Stimulated activated CD8-positive, alpha-beta memory T cell treated with anti-CD3 and anti-CD28 coated beads, Interleukin-15, amount 100 ng/mL, for 4 hours (primary cell): ENCODE results near the gene MEIKIN.
"Not testable (repeated sequence)": the region's sequence is repeated elsewhere in the genome, so short reads cannot be mapped to it uniquely, and the experiment has no call there.

Experiments used
- DNase-seq, 2 donors: peaks; one replicate each; pipeline ENCODE4 v3.0.0-alpha.2; 2020; ENCODE audit warnings: low read depth in 2 of 2

Gene MEIKIN

DNA sequence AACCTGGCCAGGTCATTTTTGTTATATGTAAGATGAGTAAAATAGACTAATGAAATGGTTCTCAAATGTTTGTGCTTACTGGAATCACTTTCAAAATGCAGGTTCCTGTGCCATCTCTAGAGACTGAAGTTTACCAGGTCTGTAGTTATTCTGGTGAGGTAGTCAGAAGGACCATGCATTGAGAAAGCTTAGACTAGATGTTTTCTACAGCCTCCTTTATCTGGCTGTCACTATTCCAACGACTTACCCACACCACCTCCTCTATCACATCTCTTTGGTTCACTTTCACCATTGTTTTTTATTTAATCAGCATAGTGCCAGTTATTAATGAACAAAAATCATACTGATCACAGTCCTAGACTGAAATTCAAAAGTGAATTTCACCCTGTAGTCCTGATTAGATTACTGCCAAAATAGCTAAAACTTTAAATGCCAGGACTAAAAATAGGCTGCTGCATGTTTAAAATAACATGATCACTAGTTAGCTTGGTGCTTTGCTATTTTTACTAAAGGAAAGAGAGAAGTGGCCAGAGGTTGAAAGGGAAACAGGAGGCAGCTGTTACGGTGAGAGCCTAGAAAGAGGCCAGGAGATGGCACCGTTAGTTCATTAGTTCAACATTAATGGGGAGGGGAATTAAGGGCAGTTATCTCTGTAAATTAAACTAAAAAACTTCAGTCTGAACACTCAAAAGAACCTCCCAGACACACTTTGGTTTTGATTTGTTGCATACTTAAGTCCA lies 134.8 kb downstream of the MEIKIN start:
- no peak for DNase-seq

DNA sequence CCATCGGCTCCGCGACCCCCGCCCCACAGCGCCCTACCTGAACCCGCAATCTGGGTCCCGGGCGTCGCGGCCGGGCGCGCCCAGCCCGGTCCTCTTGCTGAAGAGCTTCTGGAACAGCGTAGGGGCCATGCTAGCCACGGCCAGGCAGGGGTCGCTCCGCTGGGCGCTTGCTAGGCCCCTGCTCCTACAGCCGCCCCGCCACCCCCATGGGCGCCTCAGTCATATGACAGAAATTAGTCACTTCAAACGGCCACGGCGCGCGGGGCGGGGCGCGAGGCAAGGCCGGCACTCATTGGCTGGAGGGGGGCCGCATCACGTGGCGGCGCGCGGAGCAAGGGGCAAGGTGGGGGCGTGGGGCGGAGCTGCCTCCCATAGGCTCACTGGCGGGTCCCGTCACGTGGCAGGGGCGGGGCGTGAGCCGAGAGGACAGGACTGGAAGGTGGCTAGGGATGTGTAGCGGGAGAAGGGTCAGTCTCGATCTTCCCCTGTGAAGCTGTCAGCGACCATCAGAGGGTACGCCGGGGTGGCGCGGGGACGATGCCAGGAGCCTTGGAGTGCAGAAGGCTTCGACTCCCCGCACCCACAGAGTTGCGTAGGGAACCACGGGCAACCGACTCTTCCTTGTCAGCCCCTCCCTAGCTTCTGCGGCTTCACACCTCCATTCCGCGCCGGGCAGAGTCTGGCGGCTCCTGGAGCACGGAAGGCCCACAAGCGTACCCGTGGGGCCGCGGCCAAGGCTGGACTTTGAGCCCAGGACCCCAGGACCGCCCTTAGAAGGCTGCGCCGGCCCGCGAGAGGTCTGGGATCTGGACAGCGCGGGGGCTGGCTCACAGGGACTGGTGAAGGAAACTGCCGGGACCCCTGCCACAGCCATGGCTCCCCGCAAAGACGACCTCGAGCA lies 148.4 kb downstream of the MEIKIN start, which contains the start of gene FNIP1:
Gene FNIP1 (minus strand): TSS at position 225 of the 901 bp plus-strand sequence. CDS start 96 bp downstream, at position 129.
- peak; percentile 96 to 99 for DNase-seq

DNA sequence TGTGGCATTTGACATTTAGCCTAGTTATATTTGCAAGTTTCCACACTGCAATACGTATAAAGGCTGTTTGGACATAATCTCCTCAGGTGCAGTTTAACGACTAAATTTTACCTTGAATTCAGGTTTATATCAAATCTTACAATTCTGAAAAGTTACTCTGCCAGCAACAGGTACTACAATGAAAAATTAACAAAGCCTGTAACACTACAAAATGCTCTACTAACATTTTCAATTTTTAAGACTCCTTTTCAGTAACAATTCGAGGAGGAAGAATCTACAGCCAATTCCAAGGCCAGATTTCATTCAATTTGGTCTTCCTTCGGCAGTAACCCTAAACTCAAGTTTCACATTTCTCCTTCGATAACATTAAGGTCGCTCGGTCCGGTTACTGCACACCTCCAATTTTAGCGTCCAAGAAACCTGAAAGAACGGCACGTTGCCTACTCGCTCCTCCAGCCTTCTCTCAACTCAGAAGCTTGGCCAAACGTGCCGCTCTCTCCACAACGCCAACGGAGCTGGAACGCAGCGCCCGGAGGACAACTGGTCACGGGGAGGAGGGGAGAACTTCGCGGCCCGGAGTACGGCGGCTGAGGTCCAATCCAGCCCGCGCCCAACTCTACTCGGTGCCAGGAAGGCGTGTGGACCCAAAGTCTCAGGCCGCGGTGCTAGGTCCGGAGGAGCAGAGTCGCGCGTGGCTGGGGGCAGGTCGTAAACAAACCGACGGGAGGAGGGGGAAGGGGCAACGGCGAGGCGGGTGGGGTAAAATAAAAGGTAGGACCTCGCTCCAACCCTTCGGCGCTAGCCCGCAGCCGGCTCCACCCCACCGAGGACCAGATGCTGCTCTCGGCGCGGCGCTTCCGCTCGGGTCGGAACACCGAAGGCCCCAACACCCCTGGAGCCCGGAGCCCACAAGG lies 149.3 kb downstream of the MEIKIN start:
- peak in 1 of 2 donors; percentile 1 for DNase-seq

DNA sequence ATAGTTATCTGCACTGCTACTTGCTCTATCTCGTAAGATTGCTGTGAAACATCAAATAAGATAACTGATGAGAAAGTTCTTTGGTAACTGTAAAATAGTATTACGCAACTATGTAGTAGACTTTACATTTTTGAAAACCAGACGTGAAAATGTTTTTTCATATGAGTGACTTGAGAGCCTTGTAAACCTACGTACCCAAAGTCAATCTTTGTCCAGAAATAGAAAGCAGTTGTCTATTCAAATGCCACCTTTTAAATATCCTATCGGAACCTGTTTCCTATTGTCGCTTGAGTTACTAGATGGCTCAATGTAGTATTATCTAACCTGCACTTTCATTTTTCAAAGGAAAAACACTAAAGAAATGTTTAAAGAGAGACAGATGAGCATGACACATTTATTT lies 150.2 kb downstream of the MEIKIN start:
- no peak for DNase-seq

DNA sequence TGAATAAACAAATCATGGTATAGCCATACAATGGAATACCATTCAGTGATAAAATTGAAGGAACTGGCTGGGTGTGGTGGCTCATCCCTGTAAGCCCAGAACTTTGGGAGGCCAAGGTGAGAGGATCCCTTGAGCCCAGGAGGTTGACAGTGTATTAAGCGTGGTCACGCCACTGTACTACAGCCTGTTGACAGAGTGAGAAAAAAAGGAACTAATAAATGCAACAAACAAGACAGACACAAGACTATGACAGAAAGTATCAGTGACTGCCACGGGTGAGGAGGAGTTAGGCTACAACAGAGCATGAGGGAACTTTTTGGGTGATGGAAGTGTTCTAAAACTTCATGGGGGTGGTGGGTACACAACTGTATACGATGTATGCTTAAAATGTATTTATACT lies 150.9 kb downstream of the MEIKIN start:
- no peak for DNase-seq

DNA sequence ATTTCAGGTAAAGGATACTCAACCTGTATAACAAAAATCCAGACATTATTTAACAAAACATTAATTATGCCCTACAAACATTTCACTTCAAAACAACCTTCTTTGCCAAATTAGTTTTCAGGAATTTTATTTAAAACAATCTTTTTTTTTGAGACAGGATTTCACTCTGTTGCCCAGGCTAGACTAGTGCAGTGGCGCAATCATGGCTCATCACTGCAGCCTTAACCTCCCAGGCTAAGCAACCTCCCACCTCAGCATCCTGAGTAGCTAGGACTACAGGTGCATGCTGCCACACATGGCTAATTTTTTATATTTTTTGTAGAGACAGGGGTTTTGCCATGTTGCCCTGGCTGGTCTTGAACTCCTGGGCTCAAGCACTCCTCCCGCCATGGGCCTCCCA lies 152.6 kb downstream of the MEIKIN start:
- no peak for DNase-seq

DNA sequence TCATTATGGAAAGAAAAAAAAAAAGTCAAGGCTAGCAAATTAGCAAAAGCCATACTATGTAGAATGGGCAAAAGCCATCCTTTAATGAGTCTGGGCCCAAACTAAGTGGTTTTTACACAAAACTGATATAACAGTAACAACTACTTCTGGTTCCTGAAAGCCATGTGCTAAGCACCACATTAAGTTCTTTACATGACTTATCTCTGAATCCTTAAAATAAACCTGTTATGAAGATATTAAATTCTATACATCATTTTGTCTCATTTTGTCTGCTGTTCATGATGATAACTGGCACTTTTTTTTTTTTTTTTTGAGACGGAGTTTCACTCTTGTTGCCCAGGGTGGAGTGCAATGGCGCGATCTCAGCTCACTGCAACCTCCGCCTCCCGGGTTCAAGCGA lies 153.6 kb downstream of the MEIKIN start:
- no peak for DNase-seq

DNA sequence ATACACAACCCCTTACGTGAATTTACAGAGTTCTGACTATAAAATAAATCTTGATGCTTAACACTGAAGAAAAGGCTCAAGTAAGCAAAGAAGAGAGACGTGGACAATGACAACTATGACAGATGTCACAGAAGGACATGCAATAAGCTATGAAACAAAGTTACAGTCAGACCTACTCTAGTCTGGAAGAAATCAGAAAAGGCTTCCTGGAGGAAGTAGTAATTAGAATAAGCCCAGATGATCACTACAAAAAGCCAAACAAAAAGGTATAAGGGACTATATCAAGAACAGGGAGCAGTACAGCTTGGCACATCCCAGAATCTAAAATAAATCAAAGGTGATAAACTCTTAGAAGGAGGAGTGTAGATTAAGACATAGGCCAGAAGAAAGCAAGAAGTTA lies 154.9 kb downstream of the MEIKIN start:
- no peak for DNase-seq

DNA sequence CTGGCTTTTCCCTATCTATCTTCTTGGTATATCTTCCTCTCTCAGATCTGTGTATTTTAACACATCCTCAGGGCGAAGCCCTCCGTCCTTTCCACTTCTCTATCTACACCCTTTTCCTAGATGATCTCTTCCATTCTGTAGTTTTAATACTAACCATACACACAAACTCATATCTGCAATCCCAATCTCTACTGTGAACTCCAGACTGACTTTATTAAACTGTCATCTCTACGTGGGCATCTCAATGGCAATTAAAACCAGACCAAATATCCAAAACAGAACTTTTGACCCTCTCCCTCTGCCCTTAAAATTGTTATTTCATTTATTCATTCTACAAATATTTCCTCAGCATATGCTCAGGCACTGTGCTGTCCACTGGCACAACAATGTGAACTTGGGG lies 155.7 kb downstream of the MEIKIN start:
- DNase-seq: no peak

DNA sequence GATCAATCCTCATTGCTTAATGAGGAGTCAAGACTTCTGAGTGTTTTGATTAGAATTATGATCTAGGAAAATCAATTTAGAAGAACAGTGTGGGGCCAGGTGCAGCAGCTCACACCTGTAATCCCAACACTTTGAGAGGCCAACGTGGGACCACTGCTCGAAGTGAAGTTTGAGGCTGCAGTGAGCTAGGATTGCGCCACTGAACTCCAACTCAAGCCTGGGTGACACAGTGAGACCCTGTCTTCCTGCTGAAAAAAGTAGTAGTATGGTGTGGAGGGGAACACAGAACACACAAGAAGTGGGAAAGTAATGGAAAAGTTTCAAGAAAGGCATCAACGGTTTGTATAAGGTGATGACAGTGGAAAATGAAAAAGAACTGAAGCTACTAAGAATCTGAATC lies 157.7 kb downstream of the MEIKIN start:
- no peak for DNase-seq

DNA sequence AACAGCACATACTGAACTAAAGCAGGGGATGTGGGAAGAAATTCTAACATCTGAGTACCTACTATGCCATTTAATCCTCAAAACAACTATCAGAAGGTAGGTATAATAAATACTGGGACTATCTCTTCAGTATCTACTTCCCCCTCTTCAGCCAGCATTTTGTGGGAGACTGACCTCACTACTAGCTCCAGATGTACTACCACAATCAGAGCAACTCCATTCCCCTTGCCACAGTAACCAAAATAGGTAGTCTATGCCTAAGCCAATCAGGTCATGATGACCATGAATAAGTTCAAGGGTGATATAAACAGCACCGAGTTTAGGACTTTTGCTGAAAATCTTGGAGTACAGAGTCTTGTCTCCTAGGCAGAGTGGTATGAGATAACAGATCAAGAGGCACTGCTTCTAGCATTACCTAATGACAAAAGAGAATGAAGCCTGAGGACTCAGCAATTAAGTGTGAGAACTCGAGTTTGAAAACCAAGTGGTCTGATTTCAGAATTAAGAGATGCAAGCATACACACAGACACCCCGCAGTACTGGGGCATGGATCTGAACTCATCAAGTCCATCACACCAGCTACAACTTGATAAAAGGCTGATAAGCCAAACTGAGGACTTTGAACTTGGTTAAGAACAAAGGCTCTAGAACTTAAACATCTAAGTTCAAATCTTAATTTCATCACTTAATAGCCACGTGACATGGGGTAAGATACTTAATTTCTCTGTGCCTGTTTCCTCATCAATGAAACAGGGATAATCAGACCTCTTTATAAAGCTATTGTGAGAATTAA lies 158.4 kb downstream of the MEIKIN start:
- DNase-seq: no peak

DNA sequence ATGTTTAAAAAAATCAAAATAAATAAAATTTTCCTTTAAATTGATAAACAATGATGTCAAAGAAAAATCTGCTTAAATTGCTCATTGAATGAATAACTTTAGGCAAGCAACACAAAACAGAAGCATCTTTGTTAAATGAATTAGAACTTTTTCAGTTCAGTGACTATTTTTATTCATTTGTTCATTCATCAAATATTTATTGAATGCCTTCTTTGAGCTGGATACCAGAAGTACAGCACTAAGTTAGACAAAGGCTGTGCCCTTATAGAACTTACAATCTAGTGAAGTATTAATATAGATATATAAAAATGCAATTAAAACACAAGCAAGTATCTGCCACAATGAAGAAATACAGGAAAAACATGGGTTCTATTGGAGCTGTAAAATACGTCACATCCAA lies 159.4 kb downstream of the MEIKIN start:
- DNase-seq: no peak

DNA sequence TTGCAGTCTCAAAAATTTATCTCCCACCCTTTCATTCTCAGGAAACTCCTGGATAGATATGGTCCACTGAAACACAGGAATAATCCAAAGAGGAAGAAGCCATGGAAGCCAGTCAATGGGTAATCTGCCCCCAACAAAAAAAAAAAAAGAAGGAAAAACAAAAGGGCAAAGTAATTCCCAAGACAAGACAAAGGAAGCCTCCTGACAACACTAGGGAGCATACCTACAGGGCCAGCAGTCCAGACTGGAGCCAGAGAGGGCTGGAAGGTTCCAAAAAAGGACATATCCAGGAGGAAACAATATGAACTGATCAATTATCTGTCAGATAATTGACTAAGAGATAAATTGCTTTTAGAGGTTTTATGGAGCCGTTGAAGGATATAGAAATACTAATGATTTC lies 161.6 kb downstream of the MEIKIN start:
- DNase-seq: no peak

DNA sequence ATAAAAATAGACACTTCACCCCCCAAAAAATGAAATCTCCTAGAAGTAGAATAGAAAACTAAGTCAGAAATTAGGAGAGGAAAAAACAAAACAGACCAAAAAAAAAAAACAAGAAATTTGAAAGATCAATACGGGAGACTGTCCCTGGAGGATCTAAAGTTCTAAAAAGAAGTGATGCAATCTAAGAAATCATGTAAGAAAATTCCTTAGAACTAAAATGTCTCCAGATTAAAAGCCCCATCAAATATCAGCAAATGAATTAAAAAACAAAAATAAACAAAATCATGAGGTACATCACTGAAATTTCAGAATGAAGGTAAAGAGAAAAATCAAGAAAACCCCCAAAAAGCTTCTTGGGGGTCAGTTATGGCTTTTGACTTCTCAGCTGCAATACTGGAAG lies 162.1 kb downstream of the MEIKIN start:
- DNase-seq: no peak

DNA sequence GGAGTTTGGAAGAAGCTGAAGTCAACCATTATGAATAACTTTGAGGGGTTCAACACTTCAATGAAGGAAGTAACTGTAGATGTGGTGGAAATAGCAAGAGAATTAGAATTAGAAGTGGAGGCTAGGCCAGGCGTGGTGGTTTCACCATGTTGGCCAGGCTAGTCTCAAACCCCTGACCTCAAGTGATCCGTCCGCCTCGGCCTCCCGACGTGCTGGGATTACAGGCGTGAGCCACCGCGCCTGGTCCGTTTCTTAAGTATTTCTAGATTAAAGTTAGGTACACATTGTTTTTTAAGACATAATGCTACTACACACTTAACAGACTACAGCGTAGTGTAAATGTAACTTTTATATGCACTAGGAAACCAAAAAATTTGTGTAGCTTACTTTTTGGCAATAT lies 162.7 kb downstream of the MEIKIN start:
- DNase-seq: no peak

DNA sequence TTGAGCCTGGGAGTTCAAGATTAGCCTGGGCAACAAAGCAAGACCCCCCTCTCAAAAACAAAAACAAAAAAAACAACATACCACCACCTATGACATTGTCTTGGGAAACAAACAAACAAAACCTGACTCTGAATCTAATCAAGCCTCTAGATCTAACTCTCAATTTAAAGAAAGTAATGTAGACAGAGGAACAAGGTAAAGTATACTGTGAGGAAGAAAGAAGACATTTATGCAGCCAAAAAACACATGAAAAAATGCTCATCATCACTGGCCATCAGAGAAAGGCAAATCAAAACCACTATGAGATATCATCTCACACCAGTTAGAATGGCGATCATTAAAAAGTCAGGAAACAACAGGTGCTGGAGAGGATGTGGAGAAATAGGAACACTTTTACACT lies 167.3 kb downstream of the MEIKIN start:
- not testable (repeated sequence) for DNase-seq

DNA sequence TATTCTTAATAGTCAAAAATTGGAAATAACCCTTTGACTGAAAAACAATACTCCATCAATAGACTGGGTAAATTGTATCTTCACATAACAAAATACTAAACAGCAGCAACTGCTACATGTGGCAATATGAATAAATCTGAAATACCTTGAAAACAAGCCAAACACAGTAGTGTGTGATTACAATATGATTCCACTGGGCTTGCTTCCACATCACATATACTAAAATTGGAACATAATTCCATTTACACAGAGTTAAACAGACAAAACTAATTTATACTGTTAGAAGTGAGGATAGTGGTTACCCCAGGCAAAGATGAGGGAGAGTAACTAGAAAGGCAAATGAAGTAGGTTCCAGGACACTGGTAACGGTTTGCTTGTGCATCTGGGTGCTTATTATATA lies 169.0 kb downstream of the MEIKIN start:
- DNase-seq: no peak

DNA sequence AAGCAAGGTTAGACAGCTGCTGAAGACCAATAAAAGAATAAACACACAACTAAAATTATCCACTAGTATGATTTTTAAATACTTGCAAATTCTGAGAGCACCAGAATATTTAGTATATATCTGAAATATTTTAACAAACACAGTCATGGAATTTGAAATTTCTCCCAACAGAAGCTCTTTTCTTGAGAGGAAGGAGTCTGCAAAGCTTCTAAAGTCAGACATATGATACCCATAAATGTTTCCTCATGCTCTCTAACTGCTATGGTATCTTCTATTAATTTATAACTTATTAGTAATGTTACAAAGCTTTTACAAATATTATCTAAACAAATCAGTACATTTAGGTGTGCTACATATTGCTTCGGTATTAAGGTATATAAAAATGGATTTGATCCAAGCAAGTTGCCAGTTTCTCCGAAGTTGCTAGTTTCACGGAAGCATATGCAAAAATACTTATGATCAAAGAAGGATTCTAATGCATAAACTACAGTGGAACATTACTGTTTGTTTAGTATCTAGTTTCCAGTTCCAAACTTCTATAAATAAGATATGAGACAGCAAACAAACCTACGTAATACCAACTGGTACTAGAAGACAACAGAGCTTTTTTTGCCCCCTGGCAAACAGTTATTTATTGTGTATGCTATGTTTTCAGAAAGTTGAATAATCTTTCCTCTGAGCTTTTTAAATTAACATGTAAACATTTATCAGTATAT lies 170.7 kb downstream of the MEIKIN start:
- no peak for DNase-seq

DNA sequence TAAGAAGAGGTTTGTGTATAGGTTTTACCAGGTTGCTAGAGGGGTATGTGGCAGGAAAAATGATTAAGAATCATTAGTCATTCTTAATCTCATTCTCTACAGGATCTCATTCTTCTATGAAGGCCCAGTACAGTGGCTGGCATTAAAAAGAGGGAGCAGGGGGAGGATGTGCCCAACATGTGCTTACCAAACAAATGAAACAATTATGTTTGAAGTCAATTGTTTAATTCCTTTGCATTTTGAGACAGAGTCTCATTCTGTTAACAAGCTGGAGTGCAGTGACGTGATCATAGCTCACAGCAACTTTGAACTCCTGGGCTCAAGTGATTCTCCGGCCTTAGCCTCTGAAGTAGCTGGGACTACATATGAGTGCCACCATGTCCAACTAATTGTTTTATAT lies 171.7 kb downstream of the MEIKIN start:
- no peak for DNase-seq

DNA sequence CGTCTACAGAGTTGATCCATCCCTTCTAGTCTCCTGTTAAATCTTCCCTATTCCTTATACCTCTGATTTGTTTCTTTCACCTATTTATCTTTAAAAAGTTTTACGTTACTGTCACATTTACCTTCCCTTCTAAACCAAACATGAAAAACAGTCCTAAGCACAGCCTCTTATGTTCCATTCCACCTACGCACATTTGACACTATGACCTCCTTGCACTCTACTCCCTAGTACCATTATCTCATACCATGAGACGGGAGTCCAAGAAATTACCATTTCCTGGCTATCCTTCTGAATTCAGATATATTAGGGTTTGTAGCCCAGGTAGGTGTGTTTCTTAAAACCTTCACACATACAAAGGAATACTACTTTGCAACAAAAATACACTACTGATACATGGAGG lies 173.8 kb downstream of the MEIKIN start:
- DNase-seq: no peak

DNA sequence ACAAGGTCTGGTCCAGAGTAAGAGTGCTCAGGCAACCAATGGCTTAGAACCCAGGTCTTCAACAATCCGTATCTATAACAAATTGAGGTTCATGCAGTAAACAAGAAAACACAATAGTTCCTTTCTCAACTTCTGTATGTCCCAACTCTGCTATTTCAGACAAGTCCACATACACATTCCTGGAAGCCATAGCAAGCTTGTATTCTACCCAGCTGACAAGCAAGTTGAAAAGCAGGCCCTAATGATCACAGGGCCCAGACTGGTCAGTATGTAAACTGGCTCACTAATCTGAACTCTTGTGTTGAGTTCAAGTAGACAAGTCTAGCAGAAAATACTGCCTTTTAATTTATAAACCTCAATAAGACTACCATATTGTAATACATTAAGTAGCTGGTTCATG lies 175.5 kb downstream of the MEIKIN start:
- DNase-seq: no peak
